NCI-H1436 treated with DMSO at 0.1 percent for 48 hours (cell line): ENCODE results near the gene GRK5.
"Not testable (repeated sequence)": the region's sequence is repeated elsewhere in the genome, so short reads cannot be mapped to it uniquely, and the experiment has no call there.

ENCODE experiments used
- DNase-seq: peaks from one replicate; lab custom pipeline; 2025; lab: John Stamatoyannopoulos, UW

GRK5 gene

DNA sequence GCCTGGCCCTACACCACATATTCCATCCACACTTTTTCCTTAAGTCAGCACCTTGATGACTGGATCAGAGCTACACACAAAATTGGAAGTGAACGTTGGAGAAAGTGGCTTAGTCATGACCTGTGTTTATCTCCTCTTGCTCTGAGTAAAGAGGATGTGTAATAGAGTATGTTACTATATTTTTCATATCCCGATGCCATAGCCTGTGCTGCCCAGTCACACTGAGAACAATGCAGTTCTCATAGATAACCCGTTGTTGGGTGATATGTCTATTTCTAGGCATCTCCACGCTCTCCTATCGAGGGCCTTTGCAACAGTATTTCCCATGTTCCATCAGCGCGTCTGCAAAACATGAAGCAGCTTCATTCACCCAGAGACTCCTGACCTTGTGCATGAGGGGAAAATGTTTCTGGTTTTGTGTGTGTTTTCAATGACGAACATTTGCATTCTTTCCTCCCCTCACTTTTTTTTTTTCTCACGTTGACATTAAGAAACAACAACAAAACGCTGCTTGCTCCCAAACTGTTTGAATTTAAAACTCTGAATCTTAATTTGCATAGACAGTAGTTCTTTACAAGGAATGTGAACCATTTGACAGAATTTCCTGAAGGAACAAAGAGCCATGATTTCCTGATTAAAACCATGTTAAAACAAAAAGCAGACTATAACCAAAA, 43.4 kb downstream of the GRK5 start:
- no peak for DNase-seq

DNA sequence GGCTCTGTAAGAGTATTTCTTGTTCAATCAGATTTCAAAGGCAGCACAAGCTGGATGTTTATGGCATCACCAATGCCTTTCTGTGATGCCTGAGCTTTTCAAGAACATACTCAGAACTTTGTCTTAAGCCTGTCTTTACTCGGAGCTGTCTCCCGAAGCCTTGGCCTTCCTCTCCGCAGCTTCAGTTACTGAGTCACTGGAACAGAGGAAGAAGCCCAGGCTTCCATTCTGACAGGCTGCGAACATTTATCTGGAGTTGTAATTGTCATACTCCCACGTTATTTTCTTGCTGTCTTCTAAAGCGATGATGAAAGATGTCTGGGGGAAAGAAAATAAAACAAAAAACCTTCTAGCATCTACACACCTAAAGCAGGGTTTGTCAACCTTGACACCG, 43.9 kb downstream of the GRK5 start:
- DNase-seq = no peak

DNA sequence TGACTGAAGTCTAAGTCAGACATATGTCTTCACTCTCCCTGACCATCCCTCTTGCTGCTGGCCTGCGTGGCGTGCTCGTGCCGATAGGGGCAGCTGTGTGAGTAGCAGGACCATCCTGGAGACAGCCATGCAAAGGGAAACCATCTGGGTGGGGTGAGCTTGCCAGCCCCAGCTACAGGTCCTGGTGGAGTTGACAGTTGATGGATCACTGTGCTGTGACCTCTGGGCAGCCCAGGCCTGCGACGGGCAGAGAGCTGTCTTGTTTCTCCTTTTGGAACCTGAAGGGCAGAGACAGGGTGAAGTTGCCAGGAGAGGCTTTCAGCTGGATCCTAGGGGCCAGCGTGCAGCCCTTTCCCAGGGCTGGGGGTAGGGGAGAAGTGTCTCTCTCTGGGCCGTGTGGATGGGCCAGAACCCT, 44.7 kb downstream of the GRK5 start:
- no peak for DNase-seq

DNA sequence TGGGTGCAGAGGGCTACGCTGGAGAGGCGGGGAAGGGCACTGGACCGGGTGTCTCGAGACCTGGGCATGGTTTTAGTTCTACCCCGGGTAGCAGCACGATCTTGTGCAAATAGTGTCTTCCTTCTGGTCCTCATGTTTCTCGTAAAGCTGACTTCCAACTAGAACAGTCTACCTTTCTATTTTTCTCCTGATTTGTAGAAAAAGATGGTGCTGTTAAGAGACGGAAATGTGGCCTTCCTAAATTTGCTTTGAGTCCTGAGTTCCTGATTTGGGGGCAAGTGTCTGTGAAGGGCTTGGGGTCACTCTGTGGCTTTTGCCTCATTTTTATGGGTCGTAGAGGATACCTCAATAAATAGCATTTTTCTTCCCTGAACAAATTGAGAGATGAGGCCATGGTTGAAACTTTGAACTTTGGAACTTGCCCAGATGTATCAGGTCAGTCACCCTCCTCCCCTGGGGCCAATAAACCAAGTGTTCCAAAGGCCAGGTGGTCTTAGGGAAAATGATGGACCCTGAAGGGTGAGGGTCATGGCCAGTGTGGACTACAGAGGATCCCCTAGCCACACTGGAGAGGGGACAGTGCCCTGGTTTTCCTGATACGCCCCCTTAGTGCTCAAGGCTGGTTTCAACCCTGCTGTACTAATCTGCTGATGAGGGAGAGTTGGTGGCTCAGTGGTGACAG, 45.2 kb downstream of the GRK5 start:
- no peak for DNase-seq

DNA sequence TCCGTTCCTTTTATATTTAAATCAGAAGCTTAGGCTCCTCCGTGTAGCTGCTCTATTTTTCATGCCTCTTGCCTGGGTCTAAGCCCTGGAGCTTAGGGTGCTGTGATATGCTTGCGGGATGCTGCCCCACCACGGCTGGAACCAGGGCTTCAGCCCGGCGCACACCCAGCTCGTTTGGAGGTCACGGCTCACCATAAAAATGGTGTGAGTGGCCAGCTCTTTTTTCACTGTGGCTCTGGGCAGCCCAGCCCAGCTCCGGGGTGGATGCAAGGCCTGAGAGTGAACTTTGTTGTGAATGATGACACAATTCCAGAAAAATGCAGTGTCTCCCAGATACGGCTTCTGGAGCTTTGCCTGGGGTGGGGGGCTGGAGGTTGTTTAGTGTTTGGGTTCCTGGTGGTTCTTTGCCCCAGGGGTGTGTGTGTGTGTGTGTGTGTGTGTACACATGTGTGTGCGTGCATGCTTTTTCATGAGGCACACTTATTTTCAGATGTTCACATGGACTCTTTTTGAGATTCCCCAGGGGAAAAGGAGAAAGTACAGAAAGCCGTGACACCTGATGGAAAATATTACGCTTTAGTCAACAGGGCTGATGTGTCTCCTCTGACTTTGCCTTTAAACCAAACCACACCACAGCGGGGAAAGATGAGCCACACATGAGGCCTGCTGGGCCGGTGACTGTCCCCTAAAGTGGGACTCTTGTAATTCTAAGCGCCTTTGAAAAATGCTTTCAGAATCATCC, 46.2 kb downstream of the GRK5 start:
- DNase-seq = no peak

DNA sequence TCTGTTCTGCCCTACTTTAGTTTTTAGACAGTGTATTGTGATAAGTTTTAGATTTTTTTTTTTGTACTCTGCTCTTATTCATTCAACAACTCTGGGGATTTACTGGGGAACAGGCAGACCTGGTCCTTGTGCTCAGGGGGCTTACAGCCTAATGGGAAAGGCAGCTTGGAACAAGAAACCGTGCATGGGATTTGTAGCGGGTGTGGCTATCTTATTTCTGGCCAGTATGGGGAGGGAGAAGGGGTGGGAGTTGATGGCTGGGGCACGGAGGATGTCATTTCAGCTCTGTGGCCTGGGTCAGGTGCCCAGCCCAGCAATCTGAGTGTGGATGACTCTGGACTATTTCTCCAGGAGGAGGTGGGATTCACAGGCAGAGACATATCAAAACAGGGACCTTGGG, 47.0 kb downstream of the GRK5 start:
- DNase-seq = no peak

DNA sequence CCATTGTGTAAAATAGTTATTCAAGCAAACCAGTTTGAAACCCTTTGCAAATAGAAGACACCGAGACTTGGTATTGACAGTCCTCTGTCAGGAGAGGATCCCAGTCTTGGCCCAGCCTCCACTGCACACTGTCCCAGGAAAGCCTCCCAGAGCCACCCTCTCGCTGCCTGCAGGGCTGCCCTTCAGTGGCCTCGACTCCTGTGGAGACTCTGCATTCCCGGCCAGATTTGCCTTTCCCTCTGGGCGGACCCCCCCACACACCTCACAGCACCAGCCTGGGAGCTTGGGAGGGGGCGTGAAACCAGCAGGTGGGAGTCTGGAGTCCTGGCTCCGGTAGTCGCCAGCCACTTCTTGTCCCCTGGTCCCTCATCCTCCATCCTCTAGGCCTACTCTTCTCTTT, 48.7 kb downstream of the GRK5 start:
- DNase-seq = no peak

DNA sequence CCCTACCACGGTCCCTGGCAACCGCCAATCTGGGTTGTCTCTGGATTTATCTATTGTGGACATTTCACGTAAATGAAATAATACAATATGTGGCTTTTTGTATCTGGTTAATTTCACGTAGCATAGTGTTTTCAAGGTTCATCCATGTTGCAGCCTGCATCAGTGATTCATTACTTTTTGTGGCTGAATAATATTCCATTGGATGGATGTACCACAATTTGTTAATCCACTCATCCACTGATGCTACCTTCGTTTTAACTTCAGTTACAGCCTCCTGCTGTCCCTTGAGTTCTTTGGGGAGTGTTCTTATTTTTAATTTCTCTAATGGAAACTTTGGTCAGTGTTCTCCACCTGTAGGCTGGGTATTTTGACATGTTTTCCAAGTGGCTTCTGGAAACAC, 49.5 kb downstream of the GRK5 start:
- DNase-seq = no peak

DNA sequence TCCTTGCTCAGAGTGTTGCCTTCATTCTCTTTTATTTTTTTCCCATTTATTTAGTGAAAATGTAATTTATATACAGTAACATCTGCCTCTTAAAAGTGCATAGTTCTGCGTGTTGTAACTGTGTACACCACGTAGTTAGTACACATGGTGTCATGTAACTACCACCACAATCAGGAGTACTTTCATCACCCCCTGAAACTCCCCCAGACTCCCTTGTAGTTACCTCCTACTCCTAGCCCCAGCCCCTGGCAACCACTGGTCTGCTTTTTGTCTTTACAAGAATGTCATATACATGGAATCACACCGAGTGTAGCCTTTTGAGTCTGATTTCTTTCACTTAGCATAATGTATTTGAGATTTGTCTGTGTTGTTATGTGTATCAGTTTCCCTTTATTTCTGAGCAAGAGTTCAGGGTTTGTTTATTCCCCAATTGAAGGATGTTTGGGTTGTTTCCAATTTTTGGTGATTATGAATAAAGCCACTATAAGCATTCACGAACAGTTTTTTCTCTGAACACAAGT, 50.6 kb downstream of the GRK5 start:
- no peak for DNase-seq

DNA sequence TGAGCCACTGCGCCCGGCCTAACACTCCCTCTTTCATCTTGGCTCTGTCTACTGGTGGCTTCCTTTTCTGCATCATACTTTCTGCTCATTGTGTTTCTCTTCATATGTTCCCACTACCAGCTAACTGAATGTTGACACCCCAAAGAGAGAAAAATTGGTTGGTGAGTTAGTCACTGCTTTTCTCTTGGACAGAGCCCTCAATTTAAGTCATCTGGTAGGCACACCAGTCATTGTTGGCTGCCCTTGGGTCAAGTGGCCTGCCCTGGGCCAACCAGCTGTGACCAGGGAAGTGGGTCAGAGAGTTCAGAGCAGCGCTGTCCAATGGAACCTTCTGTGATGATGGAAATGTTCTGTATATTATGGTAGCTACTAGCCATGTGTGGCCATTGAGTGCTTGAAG, 52.0 kb downstream of the GRK5 start:
- DNase-seq = no peak

DNA sequence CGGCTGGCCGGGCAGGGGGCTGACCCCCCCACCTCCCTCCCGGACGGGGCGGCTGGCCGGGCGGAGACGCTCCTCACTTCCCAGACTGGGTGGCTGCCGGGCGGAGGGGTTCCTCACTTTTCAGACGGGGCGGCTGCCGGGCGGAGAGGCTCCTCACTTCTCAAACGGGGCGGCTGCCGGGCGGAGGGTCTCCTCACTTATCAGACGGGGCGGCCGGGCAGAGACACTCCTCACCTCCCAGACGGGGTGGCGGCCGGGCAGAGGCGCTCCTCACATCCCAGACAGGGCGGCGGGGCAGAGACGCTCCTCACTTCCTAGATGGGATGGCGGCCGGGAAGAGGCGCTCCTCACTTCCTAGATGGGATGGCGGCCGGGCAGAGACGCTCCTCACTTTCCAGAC, 53.6 kb downstream of the GRK5 start:
- not testable (repeated sequence) for DNase-seq

DNA sequence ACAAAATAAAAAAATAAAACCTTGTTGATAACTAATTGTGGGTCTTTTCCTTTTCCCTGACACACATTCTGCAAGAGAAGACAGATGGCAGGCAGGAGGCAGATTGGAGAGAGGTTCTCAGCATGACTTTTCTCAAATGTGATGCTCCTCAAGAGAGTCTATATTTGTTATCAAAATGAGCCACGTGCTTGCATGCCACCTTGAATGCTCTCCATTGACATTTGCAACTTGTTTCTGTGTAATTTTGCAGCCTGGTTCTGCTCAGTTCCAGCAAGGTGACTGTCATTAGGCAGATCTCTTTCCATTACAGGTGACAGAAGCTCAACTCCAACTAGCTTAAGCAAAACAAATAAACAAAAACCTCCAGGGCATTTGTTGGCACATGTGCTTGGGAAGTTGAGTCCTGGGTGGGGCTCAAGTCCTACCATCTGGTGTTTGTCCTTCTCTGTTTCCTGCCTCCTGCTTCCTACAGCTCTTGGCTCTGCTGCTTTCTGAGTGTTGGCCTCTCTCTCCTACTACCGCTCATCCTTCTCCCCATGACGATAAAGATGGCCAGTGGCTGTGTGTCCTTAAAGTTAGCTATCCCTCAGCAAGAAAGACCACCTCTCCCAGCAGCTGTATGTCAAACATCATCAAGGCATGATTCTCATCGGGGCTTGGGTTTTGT, 56.7 kb downstream of the GRK5 start:
- no peak for DNase-seq

DNA sequence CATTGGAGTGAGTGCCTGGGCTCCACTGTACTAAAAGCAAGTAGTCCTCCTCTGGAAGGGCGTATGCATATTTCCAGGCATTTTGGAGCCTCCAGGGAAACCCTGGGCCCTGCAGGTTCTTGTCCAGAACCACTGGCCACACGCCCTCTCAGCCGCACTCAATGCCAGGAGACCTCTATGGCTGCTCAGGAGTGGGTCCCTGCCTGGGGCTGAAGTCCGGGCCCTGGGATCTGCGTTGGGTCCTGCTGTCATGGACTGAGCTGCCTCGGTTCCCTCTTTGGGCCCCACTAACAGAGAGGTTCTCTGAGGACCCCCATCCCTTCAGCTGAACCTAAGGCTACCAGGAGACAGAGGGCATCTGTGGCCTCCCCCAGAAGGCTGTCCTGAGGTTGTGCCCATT, 58.3 kb downstream of the GRK5 start:
- DNase-seq = no peak

DNA sequence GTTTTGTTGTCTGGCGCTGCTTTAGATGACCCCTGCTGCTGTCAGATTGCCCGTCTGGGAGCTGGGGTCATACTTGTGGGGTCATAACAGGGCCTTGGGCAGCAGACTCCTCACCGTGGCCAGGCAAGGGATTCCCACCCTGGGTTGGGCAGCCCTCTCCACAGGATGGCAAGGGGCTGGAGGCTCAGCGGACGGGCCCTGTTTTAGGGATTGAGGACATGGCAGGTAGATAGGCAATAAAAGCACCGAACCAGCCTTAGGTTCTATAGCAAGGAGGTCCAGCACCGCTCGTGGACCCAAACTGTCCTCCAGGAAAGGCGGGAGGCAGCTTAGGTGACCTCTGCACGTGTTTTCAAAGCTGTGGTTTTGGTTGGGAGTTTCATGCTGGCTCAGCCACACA, 60.0 kb downstream of the GRK5 start:
- DNase-seq = no peak

DNA sequence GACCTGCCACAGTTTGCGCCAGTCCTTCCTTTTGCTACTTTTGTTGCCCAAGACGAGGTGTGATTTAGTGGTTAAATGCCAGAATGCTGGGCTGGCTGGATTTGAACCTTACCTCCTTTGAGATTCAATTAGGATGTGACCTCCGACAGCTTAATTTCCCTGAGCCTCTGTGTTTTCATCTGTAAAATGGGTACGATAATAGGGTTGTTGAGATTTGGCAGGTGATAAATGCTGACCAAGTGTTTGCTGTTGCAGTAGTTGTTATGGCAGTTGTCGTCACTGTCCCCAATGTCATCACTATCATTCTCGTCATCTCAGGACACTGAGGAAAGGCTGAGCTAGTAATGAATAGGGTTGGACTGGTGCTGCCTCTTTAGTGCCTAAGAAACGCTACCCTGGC, 61.1 kb downstream of the GRK5 start:
- DNase-seq = no peak

DNA sequence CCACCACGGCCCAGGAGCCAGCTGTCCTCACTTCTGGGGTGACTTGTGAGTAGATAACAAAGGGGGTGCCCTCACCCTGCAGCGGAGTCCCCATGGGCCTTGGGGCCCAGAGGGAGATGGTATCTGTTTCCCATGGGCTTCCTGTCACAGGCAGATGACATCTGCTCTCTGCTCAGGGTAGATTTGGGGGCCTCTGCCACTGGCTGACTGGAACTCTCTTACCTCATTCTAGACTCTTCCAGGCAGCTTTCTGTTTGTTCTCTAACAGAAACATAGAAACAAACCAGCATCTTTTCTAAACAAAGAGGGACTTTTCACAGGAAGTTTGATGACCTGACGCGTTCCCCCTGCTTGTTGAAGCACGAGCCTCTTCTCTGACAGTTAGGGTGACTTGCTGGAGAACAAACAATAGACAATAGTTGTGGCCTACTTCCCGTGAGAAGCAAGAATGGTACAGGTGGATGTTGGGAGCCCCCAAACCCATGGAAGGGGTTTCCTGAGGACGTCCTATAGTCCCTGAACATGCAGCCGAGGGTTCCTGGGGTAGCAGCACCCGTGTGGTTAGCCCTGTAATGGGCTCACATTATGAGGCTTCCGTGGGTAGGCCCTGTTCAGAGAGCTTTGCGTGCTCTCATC, 61.6 kb downstream of the GRK5 start:
- no peak for DNase-seq

DNA sequence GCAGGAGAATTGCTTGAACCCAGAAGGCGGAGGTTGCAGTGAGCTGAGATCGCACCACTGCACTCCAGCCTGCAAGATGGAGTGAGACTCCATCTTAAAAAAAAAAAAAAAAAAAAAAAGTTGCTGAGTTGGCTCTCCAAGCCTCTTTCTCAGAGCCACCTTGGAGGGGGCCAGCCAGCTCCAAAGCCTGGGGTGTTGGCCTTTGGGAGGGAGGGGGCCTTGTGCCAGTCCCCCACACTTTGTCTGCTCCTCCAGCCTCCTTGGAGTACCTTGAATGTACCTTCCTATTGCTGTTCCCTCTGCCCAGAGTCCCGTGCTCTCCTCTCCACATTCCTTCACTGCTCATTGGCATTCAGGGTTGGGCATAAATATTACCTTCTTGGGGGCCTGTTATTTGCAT, 62.4 kb downstream of the GRK5 start:
- DNase-seq = no peak

DNA sequence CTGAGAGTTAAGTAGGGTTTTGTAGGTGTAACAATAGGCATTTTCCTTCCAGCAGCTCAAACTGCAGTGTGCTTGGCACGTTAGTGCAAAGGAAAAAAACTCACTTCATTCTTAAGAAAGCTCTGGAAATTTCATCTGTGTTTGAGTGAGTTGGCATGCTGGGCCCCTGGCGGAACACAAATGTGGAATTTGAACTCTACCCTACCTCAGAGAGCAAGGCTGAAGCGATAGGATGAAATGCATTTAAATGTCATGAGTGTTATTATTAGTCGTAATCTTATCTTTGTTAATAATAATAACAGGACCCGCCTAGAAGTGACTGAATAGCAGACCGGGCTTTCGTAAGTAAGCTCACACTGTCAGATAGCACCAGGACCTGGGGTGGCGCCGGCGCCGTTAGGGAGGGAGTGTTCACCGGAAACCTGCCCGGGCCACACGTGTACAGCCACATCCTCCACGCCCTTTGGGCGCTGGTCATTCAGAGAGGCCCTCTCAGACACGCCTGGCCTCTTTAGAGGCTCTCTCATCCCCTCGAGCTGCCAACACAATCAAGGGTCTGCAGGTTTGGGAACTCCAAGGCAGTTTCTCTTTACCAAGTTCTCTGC, 63.5 kb downstream of the GRK5 start:
- no peak for DNase-seq

DNA sequence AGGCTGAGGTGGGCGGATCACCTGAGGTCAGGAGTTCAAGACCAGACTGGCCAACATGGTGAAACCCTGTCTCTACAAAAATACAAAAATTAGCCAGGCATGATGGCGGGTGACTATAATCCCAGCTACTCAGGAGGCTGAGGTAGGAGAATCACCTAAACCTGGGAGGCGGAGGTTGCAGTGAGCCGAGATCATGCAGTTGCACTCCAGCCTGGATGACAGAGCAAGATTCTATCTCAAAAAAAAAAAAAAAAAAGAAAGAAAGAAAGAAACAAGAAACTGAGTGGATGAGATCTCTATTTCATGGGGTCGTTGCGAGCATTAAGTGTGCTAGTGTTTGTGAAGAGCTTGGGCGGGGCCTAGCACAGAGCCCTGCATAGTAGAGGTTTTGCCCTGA, 65.0 kb downstream of the GRK5 start:
- not testable (repeated sequence) for DNase-seq

DNA sequence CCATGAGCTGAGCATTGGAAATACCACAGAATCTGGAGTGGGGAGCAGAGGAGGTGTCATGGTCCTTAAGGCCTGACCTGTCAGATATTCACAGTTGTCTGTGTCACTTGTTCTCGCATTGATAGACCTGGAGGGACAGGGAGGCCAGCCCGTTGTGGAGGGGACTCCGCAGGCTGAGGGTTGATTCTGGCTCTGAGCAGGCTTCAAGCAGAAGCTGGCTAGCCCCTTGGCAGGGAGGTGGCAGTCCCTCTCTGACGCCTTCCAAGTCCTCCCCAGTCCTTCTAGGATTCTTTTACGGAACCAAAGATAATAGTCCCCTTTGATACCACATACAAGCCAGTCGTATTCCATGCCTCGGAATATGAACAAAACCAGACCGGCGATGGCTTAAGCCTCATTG, 65.4 kb downstream of the GRK5 start:
- DNase-seq = no peak

DNA sequence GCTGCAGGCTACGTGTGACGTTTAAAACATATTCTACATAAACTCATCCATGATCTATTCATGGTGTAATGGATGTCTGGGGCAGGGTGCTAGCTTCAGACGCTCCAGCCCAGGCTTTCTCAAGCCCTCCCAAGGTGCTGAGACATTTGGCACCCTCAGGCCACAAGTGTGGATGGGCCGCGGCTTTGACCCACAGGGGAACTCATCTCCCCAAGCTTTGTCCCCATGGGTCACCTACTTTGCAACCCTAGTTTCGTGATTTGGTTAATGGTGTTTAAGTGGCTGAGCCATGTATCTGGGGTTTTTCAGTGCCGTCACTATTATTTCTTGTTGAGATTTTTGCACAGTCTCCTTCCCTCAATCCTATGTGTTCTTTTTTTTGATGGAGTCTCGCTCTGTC, 66.0 kb downstream of the GRK5 start:
- DNase-seq = no peak
